ENCODE results near the gene PCCA. TPM values are rescaled to one million over a fixed set of nuclear protein-coding genes. Genes with fewer than 3 reads are reported as not detected.

The PCCA gene
- total RNA-seq, 4 donors from 2014 or later: 40.1 to 82.8 (median 61.1) TPM

DNA sequence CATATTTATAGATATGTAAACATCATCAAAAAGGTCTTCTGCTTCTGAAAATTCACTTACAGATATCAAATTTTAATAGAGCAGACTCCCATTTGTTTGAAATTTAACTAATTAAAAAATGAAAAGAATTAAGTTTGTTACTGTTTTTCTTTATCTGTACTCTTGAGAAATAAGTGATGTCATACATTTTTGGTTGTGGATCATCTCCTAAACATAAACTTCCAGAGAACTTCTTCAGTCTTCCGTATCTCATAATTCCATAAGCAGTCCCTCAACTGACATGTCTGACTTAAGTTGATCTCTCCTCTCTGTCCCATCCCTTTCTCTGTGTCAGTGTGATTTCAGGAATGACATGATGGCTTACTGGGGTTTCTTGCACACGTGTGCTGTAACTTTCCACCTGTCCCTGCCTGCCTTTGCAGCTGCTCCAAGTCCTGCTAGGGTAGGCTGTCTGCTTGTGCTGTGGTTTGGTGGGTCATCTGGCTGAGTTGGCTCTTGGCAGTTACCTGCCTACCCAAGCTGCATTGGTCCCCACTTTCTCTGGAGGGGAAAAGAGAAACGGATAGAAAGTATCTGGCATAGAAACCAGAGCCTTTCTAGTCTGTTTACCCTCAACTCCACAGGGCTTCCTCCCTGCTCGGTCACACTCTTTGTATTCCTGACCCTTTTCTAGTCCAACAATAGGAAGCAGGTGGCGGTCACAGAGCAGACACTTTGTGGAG is 372.6 kb downstream of the PCCA start:
- TF ChIP-seq, protein P1, sequence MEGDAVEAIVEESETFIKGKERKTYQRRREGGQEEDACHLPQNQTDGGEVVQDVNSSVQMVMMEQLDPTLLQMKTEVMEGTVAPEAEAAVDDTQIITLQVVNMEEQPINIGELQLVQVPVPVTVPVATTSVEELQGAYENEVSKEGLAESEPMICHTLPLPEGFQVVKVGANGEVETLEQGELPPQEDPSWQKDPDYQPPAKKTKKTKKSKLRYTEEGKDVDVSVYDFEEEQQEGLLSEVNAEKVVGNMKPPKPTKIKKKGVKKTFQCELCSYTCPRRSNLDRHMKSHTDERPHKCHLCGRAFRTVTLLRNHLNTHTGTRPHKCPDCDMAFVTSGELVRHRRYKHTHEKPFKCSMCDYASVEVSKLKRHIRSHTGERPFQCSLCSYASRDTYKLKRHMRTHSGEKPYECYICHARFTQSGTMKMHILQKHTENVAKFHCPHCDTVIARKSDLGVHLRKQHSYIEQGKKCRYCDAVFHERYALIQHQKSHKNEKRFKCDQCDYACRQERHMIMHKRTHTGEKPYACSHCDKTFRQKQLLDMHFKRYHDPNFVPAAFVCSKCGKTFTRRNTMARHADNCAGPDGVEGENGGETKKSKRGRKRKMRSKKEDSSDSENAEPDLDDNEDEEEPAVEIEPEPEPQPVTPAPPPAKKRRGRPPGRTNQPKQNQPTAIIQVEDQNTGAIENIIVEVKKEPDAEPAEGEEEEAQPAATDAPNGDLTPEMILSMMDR (IDR thresholded peaks at IDR 0.05; ENCODE audit: low read depth): no peak

DNA sequence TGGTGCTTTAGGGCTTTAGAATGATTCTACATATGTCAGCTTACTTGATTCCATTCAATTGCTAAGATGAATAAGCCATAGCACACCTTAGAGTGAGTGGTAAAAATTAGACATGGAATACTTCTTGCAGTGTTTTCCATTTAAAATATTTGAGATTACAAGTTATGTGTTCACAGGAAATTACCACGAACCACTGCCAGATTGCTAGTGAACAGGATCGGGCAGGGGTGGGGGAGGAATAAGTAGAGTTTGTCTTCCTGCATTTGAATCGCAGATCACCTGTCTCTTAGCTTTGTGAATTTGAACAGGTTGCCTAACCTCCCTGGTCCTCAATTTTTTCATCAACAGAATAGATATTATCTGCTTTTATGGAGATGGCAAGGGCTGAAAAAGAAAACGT is 375.1 kb downstream of the PCCA start:
- TF ChIP-seq, protein P1 (IDR thresholded peaks at IDR 0.05; ENCODE audit: low read depth): no peak

DNA sequence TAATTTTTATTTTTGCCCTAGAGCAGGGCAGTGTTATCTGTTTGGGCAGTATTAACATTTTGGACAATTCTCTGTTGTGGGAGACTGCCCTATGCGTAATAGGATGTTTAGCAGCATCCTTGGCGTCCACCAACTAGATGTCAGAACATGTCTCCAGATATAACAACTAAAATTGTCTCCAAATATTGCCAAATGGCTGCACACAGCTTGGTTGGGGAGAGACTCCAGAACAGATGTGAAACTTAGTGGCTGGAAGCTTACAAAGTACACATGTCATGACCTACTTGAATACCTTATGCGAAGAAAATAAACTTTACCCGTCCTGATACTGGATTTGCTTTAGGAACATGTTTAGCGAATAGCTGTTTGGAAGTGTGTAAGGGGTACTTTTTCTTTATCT is 376.7 kb downstream of the PCCA start:
- TF ChIP-seq, protein P1 (IDR thresholded peaks at IDR 0.05; ENCODE audit: low read depth): no peak

DNA sequence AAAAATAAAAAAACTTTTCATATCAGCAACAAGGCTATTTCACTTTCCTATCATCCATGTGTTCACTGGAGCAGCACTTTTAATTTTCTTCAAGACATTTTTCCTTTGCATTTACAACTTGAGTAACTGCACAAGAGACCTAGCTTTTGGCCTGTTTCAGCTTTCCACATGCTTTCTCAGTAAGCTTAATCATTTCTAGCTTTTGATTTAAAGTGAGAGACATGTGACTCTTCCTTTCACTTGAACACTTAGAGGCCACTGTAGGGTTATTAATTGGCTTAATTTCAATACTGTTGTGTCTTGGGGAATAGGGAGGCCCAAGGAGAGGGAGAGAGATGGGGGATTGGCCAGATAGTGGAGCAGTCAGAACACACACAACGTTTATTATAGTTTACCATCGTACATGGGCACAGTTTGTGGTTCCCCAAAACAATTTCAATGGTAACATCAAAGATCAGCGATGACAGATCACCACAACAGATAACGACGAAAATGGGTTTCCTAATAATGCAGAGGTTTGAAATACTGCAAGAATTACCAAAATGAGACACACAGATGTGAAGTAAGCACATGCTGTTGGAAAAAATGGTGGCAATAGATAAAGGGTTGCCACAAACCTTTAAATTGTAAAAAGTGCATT is 382.1 kb downstream of the PCCA start:
- TF ChIP-seq, protein P1 (IDR thresholded peaks at IDR 0.05; ENCODE audit: low read depth): no peak

DNA sequence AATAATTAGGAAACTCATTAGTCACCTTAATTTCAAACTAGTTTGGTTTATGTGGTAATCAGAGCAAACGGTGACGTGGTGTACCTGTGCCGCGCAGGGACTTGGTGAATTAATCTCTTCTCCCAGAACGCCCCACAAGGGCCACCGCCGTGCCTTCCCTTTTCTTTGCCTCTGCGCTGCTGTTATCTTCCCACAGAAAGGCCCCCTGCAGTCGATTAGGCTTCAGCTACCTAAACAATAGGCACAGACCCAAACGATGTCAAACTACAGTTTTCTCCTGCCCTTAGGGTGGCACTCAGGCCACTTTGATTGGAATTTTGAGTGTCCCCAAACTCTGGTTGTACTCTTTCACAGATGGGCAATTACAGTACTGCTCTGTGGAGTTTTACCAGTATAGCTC is 384.2 kb downstream of the PCCA start:
- TF ChIP-seq, protein P1 (IDR thresholded peaks at IDR 0.05; ENCODE audit: low read depth): no peak

DNA sequence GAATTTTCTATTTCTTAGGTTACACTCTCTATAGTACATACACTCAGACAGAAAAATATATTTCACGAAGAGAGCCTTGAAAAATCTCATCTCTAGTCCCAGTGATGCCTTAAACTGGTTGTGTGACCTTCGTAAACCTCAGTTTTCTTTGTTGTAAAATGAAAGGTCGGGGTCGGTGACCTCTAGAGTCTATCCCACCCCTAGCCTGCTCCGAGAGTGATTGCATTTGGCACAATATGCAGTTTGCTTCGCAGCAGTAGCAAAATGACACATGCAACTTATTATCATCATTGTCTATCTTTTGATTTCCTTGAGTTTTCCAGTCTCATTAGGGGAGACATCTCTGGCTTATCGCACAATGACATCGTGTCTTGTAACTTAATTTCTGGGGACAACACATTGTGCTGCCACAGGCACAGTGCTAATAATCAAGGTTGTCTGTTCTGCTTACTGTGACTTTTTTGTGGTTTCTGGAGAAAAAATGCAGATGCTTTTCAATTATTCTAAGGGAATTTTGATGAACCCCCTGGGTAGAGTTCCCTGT is 384.7 kb downstream of the PCCA start:
- TF ChIP-seq, protein P1 (IDR thresholded peaks at IDR 0.05; ENCODE audit: low read depth): no peak

DNA sequence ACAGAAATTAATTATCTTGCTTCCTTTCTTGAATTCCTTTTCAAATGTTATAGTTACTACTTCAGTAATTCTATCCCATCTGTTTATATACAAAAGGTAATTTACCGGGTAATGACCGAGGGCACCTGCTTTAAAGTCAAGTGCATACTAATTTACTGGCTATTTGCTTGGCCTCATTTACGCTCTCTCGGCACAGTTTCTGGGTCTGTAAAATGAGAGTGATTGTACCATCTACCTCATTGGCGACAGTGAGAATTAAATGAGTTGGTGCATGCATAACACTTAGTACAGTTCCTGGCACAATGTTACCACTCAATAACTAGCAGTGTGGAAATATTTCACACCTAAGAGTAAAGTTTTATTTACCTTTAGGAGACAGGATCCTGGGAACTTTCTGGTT is 388.1 kb downstream of the PCCA start:
- TF ChIP-seq, protein P1 (IDR thresholded peaks at IDR 0.05; ENCODE audit: low read depth): no peak

Measured in subcutaneous adipose tissue (tissue), 4 donors.